B cell (primary cell): ENCODE data around the gene RBPJ.

Experiments
- EZH2 ChIP-seq: IDR thresholded peaks from 2 replicates; pipeline ENCODE4 v1.6.1; 2012; ENCODE audit warnings: borderline replicate concordance, low read depth, mild to moderate bottlenecking, moderate library complexity, low read length; ENCODE audit not compliant: insufficient read depth, poor library complexity, severe bottlenecking
- TF ChIP-seq, protein P1 (sequence below): fragments of 200-600 bp; IDR thresholded peaks from one replicate; pipeline ENCODE4 v1.8.0; 2022; ENCODE audit warnings: antibody characterized with exemption, mild to moderate bottlenecking

DNA sequence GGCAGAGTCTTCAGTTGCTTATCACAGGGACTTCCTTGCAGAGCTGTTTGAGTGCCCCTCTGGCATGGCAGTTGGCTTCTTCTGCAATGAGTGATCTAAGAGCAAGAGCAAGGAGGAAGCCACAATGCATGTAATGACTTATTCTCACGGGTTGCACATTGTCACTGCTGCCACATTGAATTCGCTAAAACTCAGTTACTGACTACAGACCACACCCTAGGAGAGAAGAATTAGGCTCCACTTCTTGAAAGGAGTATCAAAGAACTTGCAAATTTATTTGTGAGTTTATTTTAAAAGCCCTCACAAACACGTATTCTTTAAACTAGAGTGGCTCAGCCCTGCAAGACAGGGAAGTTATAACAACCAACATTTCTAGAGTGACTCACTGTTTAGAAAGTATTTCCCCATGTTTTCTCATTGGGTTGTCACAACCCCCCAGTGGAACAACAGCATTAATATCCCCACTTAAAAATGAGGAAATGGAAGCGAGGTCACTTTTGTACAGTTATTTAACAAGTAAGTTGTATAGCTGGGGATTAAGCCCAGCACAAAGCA is 32.4 kb upstream of the RBPJ start:
- TF ChIP-seq, protein P1, sequence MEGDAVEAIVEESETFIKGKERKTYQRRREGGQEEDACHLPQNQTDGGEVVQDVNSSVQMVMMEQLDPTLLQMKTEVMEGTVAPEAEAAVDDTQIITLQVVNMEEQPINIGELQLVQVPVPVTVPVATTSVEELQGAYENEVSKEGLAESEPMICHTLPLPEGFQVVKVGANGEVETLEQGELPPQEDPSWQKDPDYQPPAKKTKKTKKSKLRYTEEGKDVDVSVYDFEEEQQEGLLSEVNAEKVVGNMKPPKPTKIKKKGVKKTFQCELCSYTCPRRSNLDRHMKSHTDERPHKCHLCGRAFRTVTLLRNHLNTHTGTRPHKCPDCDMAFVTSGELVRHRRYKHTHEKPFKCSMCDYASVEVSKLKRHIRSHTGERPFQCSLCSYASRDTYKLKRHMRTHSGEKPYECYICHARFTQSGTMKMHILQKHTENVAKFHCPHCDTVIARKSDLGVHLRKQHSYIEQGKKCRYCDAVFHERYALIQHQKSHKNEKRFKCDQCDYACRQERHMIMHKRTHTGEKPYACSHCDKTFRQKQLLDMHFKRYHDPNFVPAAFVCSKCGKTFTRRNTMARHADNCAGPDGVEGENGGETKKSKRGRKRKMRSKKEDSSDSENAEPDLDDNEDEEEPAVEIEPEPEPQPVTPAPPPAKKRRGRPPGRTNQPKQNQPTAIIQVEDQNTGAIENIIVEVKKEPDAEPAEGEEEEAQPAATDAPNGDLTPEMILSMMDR = no peak
- no peak for TF ChIP-seq EZH2
